Amniotic stem cell (primary cell): ENCODE measurements around the gene CT45A3.
"Not testable (repeated sequence)": the region's sequence is repeated elsewhere in the genome, so short reads cannot be mapped to it uniquely, and the experiment has no call there.

Experiments
- DNase-seq: peaks from one replicate; lab custom pipeline; 2025; lab: John Stamatoyannopoulos, UW

CT45A3 gene

DNA sequence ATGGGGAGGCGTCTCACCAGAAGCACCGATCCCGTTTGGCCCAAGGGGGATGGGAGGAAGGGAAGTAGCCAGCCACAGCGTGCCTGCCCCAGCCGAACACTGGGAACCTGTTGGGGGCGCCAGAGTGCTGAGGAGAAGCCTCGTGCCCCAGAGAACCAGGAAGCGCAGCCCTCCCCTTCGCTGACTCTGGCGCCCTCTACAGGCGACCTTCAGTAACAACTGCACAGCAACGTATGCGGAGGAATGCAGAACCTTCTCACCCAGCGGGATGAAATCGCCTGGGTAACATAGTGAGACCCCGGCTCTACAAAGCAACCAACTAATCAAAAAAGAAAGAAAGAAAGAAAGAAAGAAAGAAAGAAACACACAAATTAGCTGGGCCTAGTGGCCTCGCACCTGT lies at the start of gene CT45A3:
TSS of gene CT45A3 (minus strand) at position 101 of the 400 bp plus-strand sequence. CDS start 3,747 bp downstream, outside the sequence.
- DNase-seq = not testable (repeated sequence)

DNA sequence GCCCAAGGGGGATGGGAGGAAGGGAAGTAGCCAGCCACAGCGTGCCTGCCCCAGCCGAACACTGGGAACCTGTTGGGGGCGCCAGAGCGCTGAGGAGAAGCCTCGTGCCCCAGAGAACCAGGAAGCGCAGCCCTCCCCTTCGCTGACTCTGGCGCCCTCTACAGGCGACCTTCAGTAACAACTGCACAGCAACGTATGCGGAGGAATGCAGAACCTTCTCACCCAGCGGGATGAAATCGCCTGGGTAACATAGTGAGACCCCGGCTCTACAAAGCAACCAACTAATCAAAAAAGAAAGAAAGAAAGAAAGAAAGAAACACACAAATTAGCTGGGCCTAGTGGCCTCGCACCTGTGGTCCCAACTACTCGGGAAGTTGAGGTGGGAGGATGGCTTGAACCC lies 34.7 kb upstream of the CT45A3 start, which contains the start of gene CT45A6:
TSS of gene CT45A6 (minus strand) at position 101 of the 400 bp plus-strand sequence. CDS start 3,794 bp downstream, outside the sequence.
- DNase-seq = not testable (repeated sequence)

GRCh38 chrX:135785403-135785802 lies 17.4 kb upstream of the CT45A3 start, which contains the start of gene CT45A5:
TSS of gene CT45A5 (minus strand) at chrX:135785503. CDS start at chrX:135781729, 3,774 bp downstream.
- DNase-seq = not testable (repeated sequence)

- not testable (repeated sequence) for DNase-seq
Measured at GRCh38 chrX:135744739-135745138, 23.3 kb downstream of the CT45A3 start.

DNA sequence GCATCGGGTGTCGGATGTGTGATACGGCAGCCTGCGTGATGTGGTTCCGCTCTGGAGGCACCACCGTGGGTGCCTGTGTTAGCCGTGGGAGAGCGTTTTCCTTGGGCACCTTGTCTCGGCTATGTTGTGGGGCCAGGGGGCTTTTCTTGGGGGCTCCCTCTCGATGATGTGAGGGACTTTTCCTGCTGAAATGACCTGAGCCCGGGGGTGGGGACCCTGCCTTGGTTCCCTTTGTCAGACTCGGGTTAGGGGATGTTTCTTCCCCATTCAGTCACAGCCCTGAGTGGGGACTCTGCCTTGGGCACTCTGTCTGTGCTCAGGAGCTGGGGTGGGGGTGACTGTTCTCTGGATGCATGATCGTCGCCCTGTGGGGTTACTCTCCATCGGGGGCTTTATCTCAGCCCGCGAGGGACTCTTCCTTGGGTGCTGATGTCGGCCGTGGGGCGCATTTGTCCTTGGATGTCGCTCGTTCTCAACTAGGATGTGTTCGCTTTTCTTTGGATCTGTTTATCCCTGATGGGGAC lies 26.7 kb downstream of the CT45A3 start:
- no peak for DNase-seq

DNA sequence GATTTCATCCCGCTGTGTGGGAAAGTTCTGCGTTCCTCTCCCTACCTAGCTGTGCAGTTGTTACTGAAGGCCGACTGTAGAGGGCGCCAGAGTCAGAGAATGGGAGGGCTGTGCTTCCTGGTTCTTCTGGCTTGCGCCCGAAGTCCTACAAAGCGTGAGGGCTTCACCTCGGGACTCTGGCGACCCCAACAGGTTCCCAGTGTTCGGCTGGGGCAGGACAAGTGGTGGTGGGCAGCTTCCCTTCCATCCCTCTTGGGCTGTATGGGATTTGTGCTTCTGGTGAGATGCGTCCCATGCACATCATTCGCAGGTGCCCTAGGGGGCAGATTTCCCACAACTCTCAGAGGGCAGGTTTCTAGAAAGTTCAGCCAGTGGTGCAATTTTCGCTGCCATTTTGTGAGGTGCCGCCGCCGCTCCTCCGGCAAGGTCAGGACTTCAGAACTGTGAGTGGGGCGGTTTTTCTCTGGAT lies 27.3 kb downstream of the CT45A3 start:
- DNase-seq = no peak

DNA sequence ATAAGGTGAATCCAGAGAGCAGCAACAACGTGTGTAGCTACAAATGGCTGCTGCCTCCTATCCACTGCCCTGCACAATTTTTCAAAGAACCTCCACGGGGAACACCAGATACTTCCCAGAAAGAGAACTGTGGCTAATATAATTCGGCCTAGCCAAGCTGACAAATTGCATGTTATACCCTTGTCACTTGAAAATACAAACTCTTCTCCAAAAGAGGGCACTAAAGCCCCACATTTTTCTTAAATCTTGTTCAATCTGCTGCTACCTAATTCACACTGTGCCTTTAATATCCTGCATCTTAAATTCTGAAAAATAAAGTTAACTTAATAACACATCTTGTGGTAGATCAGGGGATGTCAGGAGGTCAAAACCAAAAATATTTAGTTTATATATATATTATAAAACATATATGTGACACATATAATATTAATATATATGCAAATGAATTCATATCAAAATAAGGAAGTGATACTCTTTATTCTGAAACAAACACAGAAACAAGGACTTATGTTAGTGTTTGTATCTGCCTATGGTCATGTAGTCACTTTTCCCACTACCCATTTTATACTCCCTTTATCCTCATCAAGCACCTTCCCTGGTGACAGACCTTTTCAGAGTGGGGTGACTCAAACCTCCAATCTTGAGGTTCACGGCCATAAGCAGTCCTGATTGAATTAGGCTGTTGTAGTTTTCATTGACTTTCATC lies 30.5 kb downstream of the CT45A3 start:
- DNase-seq = no peak

- DNase-seq = not testable (repeated sequence)
Measured at GRCh38 chrX:135734666-135735065, 33.3 kb downstream of the CT45A3 start.

- no peak for DNase-seq
Measured at GRCh38 chrX:135713795-135714194, 54.2 kb downstream of the CT45A3 start.

DNA sequence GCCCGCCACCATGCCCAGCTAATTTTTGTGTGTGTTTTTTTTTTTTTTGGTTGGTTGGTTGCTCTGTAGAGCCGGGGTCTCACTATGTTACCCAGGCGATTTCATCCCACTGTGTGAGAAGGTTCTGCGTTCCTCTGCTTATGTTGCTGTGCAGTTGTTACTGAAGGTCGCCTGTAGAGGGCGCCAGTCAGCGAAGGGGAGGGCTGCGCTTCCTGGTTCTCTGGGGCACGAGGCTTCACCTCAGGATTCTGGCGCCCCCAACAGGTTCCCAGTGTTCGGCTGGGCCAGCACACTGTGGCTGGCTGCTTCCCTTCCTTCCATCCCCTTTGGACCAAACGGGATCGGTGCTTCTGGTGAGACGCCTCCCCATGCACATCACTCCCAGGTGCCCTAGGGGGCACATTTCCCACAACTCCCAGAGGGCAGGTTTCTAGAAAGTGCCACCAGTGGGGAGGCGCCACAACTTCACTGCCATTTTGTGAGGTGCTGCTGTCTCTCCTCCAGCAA lies 54.8 kb downstream of the CT45A3 start, which contains the start of gene CT45A1:
TSS of gene CT45A1 (plus strand) at position 457 of the 507 bp plus-strand sequence. CDS start 5,302 bp downstream, outside the sequence.
- not testable (repeated sequence) for DNase-seq
